HG02973 (cell line): ENCODE data around the gene HHAT.
"Not testable (repeated sequence)": the region's sequence is repeated elsewhere in the genome, so short reads cannot be mapped to it uniquely, and the experiment has no call there.

Experiments used
- ATAC-seq: cut with Tn5 transposase; IDR thresholded peaks from one replicate; pipeline ENCODE4 v1.9.1; 2021; ENCODE audit warnings: moderate library complexity; ENCODE audit not compliant: unreplicated experiment

HHAT gene

GRCh38 chr1:210627755-210628154 lies 299.1 kb downstream of the HHAT start:
- no peak for ATAC-seq

GRCh38 chr1:210629276-210629675 lies 300.6 kb downstream of the HHAT start:
- no peak for ATAC-seq

GRCh38 chr1:210631399-210631798 lies 302.7 kb downstream of the HHAT start:
- no peak for ATAC-seq

- no peak for ATAC-seq
Observed at GRCh38 chr1:210633140-210633539, 304.4 kb downstream of the HHAT start.

- ATAC-seq: no peak
Observed at GRCh38 chr1:210633636-210634035, 304.9 kb downstream of the HHAT start.

GRCh38 chr1:210635108-210635507 lies 306.4 kb downstream of the HHAT start:
- ATAC-seq: no peak

- ATAC-seq: no peak
Observed at GRCh38 chr1:210641582-210641981, 312.9 kb downstream of the HHAT start.

- ATAC-seq: no peak
Observed at GRCh38 chr1:210645582-210646257, 317.0 kb downstream of the HHAT start.

GRCh38 chr1:210646258-210646616 lies 317.5 kb downstream of the HHAT start:
- ATAC-seq: no peak

GRCh38 chr1:210647406-210648333 lies 319.0 kb downstream of the HHAT start:
- no peak for ATAC-seq

- no peak for ATAC-seq
Observed at GRCh38 chr1:210648588-210649269, 320.0 kb downstream of the HHAT start.

- ATAC-seq: no peak
Observed at GRCh38 chr1:210650403-210650802, 321.7 kb downstream of the HHAT start.

- ATAC-seq: no peak
Observed at GRCh38 chr1:210652329-210652954, 323.7 kb downstream of the HHAT start.

- no peak for ATAC-seq
Observed at GRCh38 chr1:210653771-210654170, 325.1 kb downstream of the HHAT start.

- no peak for ATAC-seq
Observed at GRCh38 chr1:210654176-210654981, 325.7 kb downstream of the HHAT start.

GRCh38 chr1:210655511-210655910 lies 326.8 kb downstream of the HHAT start:
- ATAC-seq: no peak

GRCh38 chr1:210657806-210658205 lies 329.1 kb downstream of the HHAT start:
- no peak for ATAC-seq

GRCh38 chr1:210661520-210661919 lies 332.8 kb downstream of the HHAT start:
- ATAC-seq: not testable (repeated sequence)

- no peak for ATAC-seq
Observed at GRCh38 chr1:210662291-210663050, 333.8 kb downstream of the HHAT start.
